GM23338 (cell line): Measurements from ENCODE around the gene ATF5.

Experiments used
- CTCF ChIP-seq, 2 experiments: fragments of 200-600 bp in 1 of 2; sonication (generic) in 1 of 2; conservative IDR thresholded peaks; 2 replicates each; pipeline versions ENCODE4 v1.5.1 to v1.6.1; 2016 to 2017; ENCODE audit warnings: antibody characterized with exemption in 2 of 2, low read depth in 2 of 2, mild to moderate bottlenecking in 2 of 2, moderate library complexity in 1 of 2
- EZH2 ChIP-seq: fragments of 200-600 bp; sonication (generic); IDR thresholded peaks from one replicate; pipeline ENCODE4 v1.8.0; 2017; ENCODE audit warnings: antibody characterized with exemption, mild to moderate bottlenecking, low read depth; ENCODE audit not compliant: unreplicated experiment
- EZH2phosphoT487 ChIP-seq: fragments of 200-600 bp; sonication (generic); IDR thresholded peaks from one replicate; pipeline ENCODE4 v1.8.1; 2018; ENCODE audit warnings: antibody characterized with exemption; ENCODE audit not compliant: unreplicated experiment
- NANOG ChIP-seq: IDR thresholded peaks from 2 replicates; pipeline ENCODE4 v1.6.1; 2016; ENCODE audit warnings: antibody characterized with exemption, borderline replicate concordance
- POLR2AphosphoS5 ChIP-seq: IDR thresholded peaks from 2 replicates; pipeline ENCODE4 v1.6.1; 2016; ENCODE audit warnings: antibody characterized with exemption, low read depth
- REST ChIP-seq: IDR thresholded peaks from one replicate; pipeline ENCODE4 v1.6.1; 2018; ENCODE audit warnings: antibody characterized with exemption; ENCODE audit not compliant: unreplicated experiment

GRCh38 chr19:49880162-49880869 lies 48.7 kb upstream of the ATF5 start:
- TF ChIP-seq CTCF (conservative IDR thresholded peaks at IDR 0.05; ENCODE audit: low read depth in 2 of 2) (no peak), POLR2AphosphoS5 (no peak), EZH2phosphoT487 (no peak), EZH2 (no peak), REST (no peak), NANOG (no peak)
